CD4-positive, alpha-beta T cell treated with Interleukin-2 at 100 ng/mL for 4 hours (primary cell): ENCODE data around the gene DPH7.
A peak's percentile ranks its signal among the peaks of the same experiment; 100 is the strongest.
"Not testable (repeated sequence)": the region's sequence is repeated elsewhere in the genome, so short reads cannot be mapped to it uniquely, and the experiment has no call there.

Source experiments
- DNase-seq: peaks from one replicate; pipeline ENCODE4 v3.0.0-alpha.2; 2020; ENCODE audit warnings: low spot score

Gene DPH7

GRCh38 chr9:137545123-137545522 is 33.6 kb downstream of the DPH7 start:
- no peak for DNase-seq

DNA sequence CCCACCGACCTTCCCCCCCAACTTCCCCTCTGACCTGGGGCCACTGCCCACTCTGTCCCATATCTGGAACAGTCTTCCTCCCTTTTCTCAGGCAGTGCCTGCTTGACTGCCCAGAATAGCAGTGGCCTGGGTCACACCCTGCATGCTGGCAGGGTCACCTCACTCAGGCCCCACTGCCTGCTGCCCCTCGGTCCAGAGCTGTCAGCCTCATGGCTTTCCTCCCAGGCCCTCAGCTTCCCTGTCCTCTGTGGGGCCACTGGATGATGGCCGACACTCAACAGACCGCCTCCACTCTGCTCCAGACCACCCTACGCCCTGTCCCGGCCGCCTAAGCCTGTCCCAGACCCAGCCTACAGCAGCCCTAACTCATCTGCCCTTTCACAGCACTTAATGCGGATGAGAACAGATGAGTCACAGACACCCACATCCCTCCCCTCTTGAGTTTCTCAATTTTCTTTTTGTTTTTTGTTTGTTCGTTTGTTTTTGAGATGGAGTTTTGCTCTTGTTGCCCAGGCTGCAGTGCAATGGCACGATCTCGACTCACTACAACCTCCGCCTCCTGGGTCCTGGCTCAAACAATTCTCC is 34.5 kb downstream of the DPH7 start:
- DNase-seq = no peak

GRCh38 chr9:137543237-137543963 is 35.3 kb downstream of the DPH7 start:
- DNase-seq = no peak

- no peak for DNase-seq
These were observed 36.2 kb downstream of the DPH7 start for GRCh38 chr9:137542486-137542885.

DNA sequence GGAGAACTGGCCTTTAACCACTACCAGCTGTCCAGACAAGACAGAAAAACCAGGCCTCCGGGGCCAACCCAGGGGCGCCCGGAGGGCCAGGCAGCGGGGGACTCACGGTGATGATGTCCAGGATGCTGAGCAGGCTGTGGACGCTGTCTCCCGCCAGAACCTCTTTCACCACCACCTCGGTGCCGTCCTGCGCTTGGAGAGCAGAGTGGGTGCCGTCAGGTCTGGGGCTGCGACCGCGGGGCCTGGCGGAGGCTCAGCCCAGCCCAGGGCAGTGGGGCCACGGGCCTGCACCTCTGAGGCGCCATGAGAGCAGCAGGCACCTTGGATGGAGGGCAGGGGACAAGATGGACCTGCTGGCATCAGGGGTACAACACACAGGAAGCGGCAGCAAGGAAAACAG is 38.2 kb downstream of the DPH7 start:
- DNase-seq = no peak

GRCh38 chr9:137538058-137538457 is 40.7 kb downstream of the DPH7 start:
- no peak for DNase-seq

DNA sequence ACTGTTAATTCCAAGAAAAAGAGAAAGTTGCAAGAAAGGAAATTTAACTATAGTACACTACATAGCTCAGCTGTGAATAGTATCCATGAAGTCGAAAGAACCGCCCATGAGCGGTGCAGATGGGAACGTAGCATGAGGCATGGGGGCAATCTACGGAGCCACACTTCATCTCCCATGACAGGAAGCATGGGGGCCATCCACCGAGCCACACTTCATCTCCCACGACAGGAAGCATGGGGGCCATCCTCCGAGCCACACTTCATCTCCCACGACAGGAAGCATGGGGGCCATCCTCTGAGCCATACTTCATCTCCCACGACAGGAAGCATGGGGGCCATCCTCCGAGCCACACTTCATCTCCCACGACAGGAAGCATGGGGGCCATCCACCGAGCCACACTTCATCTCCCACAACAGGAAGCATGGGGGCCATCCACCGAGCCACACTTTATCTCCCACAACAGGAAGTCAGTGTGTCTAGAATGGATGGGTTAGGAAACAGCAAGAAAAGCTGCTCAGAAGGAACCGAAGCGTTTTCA is 42.1 kb downstream of the DPH7 start:
- DNase-seq = peak; percentile 5

- DNase-seq = no peak
These were observed 43.7 kb downstream of the DPH7 start for GRCh38 chr9:137535120-137535428.

DNA sequence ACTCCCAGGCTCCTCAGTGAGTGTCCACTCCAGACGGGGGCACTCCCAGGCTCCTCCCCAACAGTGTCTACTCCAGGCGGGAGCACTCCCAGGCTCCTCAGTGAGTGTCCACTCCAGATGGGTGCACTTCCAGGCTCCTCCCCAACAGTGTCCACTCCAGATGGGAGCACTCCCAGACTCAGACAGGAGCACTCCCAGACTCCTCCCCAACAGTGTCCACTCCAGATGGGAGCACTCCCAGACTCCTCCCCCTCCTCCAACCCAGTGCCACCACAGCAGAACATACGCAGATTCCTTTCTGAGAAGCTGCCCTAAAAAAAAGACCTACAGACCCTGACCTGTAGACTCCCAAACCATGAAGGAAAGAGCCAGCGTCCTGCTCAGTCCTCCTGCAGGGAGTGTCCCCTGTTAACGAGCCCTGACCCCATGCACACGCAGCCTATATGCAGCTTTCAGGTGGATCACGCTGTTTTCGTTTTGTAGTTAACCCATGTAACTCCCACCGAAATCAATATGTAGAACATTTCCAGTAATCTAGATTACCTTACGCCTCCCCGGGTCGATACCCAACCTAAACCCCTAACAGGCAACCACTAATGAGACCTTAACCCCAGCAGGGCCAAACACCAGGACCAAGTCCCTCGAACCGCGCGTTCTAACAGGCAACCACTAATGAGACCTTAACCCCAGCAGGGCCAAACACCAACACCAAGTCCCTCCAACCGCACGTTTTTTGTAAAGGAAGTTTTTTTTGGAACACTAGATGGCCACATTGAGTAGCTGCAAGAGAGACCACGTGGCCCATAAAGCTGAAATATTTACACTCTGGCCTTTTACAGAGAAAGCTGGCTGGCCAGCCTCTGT is 44.2 kb downstream of the DPH7 start:
- DNase-seq = peak; percentile 45

- not testable (repeated sequence) for DNase-seq
These were observed 45.7 kb downstream of the DPH7 start for GRCh38 chr9:137532891-137533468.

- DNase-seq = no peak
These were observed 47.5 kb downstream of the DPH7 start for GRCh38 chr9:137531099-137531765.

DNA sequence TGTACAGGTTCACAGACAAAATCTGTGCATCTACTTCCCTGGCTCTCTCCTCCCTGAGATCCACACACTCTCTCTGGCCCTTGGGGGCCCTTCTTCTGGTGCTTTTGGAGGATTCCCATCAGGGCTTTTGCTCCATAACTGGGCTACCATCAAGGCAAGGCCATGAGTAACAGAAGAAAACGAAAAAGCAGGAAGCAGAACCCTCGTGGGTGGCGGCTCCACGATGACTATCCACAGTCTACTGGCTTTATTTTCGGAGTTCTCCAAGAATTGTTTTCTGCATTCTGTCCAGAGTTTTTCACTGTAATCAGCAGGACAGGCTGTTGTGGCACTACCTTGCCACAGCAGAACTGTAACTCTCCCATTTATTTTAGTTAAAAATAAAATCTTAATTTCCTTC is 48.4 kb downstream of the DPH7 start:
- no peak for DNase-seq

- no peak for DNase-seq
These were observed 53.8 kb downstream of the DPH7 start for GRCh38 chr9:137524981-137525317.

GRCh38 chr9:137524161-137524980 is 54.4 kb downstream of the DPH7 start:
- DNase-seq = no peak

GRCh38 chr9:137522746-137523455 is 55.8 kb downstream of the DPH7 start:
- DNase-seq = no peak

DNA sequence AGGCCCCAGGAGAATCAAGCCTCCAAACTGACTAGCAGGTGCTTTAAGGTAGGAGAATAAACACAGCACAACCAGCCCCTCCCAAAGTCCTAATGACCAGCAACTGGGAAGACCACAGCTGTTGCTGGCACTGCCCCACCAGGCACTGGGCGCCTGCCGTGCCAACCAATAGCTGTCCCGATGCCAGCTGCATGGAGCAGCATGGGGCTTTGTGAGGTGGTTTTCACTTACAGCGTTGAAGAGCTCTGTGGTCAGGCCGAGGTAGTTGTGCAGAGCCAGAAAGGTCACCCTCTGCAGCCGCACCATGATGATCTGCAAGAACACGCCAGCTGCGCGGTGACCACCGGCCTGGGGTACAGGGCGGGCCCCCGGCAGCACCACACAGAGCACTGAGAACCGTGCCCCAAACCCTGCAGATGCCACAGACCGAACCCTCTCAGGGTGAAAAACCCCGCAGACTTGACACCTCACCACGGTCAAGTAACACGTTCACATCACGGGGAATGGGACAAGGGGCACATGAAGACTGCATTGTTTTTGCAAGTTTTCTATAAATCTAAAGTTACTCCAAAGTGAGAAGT is 57.2 kb downstream of the DPH7 start:
- DNase-seq = no peak

GRCh38 chr9:137520614-137521404 is 57.9 kb downstream of the DPH7 start:
- DNase-seq = no peak

DNA sequence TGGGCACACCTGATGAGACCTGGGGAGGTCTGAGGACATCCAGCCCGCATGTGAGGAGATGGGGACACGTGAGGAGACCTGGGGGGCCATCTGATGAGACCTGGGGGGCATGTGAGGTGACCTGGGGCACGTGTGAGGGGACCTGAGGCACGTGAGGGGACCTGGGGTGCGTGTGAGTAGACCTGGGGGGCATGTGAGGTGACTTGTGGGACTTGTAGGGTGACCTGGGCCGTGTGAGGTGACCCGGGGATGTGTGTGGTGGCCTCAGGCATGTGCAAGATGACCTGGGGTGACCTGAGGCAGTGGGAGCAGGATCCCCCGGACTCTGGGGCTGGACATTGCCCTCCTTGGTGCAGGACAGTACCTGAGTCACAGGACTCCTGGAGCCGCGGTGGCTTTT is 59.2 kb downstream of the DPH7 start:
- DNase-seq = no peak
